GM23338 (cell line): ENCODE measurements around the gene APOL4. TPM values are rescaled to one million over a fixed set of nuclear protein-coding genes. Genes with fewer than 3 reads are reported as not detected.
A peak's percentile ranks its signal among the peaks of the same experiment; 100 is the strongest.
"Not testable (repeated sequence)": the region's sequence is repeated elsewhere in the genome, so short reads cannot be mapped to it uniquely, and the experiment has no call there.

Source experiments
- ATAC-seq: fragments of 200-7000 bp; cut with Tn5 transposase; 3 replicates; pipeline ENCODE4 v1.9.1; 2020
- DNase-seq: peaks from one replicate; pipeline ENCODE4 v3.0.0-alpha.2; 2015; ENCODE audit warnings: low spot score
- H2AFZ ChIP-seq: fragments of 200-600 bp; sonication (generic); 2 replicates; pipeline ENCODE4 v1.8.0; 2016; ENCODE audit warnings: antibody characterized with exemption, mild to moderate bottlenecking, moderate library complexity
- H3F3A ChIP-seq: fragments of 200-600 bp; sonication (generic); replicated peaks from 2 replicates; pipeline ENCODE4 v1.8.0; 2017; ENCODE audit warnings: antibody characterized with exemption, mixed run types, low read depth
- H3K27ac ChIP-seq: fragments of 200-600 bp; sonication (generic); 2 replicates; pipeline ENCODE4 v1.6.1; 2016; ENCODE audit warnings: low read depth
- H3K27me3 ChIP-seq: fragments of 200-600 bp; sonication (generic); 2 replicates; pipeline ENCODE4 v1.8.0; 2016; ENCODE audit warnings: mild to moderate bottlenecking, mixed run types, moderate library complexity; ENCODE audit not compliant: insufficient read depth
- H3K36me3 ChIP-seq: fragments of 200-600 bp; sonication (generic); 2 replicates; pipeline ENCODE4 v1.8.0; 2016; ENCODE audit warnings: mild to moderate bottlenecking; ENCODE audit not compliant: insufficient read depth
- H3K4me1 ChIP-seq: fragments of 200-600 bp; sonication (generic); 2 replicates; pipeline ENCODE4 v1.8.0; 2016; ENCODE audit warnings: mild to moderate bottlenecking, moderate library complexity; ENCODE audit not compliant: insufficient read depth
- H3K4me2 ChIP-seq: fragments of 200-600 bp; sonication (generic); 2 replicates; pipeline ENCODE4 v1.7.1; 2017; ENCODE audit warnings: mixed run types
- H3K4me3 ChIP-seq: fragments of 200-600 bp; sonication (generic); 2 replicates; pipeline ENCODE4 v1.6.1; 2016; ENCODE audit warnings: mixed run types
- H3K79me2 ChIP-seq: fragments of 200-600 bp; sonication (generic); replicated peaks from 2 replicates; pipeline ENCODE4 v1.8.0; 2017; ENCODE audit warnings: mild to moderate bottlenecking; ENCODE audit not compliant: insufficient read depth
- H3K9me2 ChIP-seq: fragments of 200-600 bp; sonication (generic); 2 replicates; pipeline ENCODE4 v1.8.0; 2017; ENCODE audit not compliant: insufficient read depth
- H4K20me1 ChIP-seq: fragments of 200-600 bp; sonication (generic); replicated peaks from 2 replicates; pipeline ENCODE4 v1.8.0; 2017; ENCODE audit warnings: mild to moderate bottlenecking; ENCODE audit not compliant: insufficient read depth
- H3K27ac Mint-ChIP-seq: 2 replicates; pipeline ENCODE4 v1.8.0; 2020; ENCODE audit warnings: inconsistent platforms, mild to moderate bottlenecking, moderate library complexity, mixed read lengths
- H3K27me3 Mint-ChIP-seq: 3 replicates; pipeline ENCODE4 v1.8.0; 2022; ENCODE audit warnings: low read depth, mild to moderate bottlenecking, moderate library complexity, mixed read lengths, inconsistent platforms; ENCODE audit not compliant: insufficient read depth, poor library complexity
- H3K36me3 Mint-ChIP-seq: 3 replicates; pipeline ENCODE4 v1.8.0; 2021; ENCODE audit warnings: low read depth, mild to moderate bottlenecking, inconsistent platforms, moderate library complexity, mixed read lengths
- H3K4me1 Mint-ChIP-seq: 3 replicates; pipeline ENCODE4 v1.8.0; 2020; ENCODE audit warnings: mild to moderate bottlenecking, inconsistent platforms, mixed read lengths
- H3K4me3 Mint-ChIP-seq: 3 replicates; pipeline ENCODE4 v1.8.0; 2021; ENCODE audit warnings: moderate library complexity, mild to moderate bottlenecking, inconsistent platforms, mixed read lengths
- H3K9me3 Mint-ChIP-seq: 3 replicates; pipeline ENCODE4 v1.8.0; 2020; ENCODE audit warnings: moderate library complexity, mild to moderate bottlenecking, inconsistent platforms, mixed read lengths
- POLR2AphosphoS5 ChIP-seq: IDR thresholded peaks from 2 replicates; pipeline ENCODE4 v1.6.1; 2016; ENCODE audit warnings: antibody characterized with exemption, low read depth
- polyA plus RNA-seq: library from polyadenylated mRNA; unstranded; fragments of >200 nt; fragmentation: Nextera tagmentation; extraction: Ambion mirVana; gene quantifications from 2 replicates; pipeline ENCODE4 v1.2.1, GENCODE V29; 2016
- total RNA-seq: library from RNA; depleted of rRNA; stranded (reverse); fragments of >200 nt; shearing (Covaris generic); gene quantifications from 2 replicates; pipeline ENCODE4 v1.2.3, GENCODE V29; 2014
- TF ChIP-seq, protein P1 (sequence below), 2 experiments: fragments of 200-600 bp in 1 of 2; sonication (generic) in 1 of 2; conservative IDR thresholded peaks; 2 replicates each; pipeline versions ENCODE4 v1.5.1 to v1.6.1; 2016 to 2017; ENCODE audit warnings: antibody characterized with exemption in 2 of 2, low read depth in 2 of 2, mild to moderate bottlenecking in 2 of 2, moderate library complexity in 1 of 2

The APOL4 gene
- total and polyA plus RNA-seq, 2 experiments from 2014 or later, result not detected

DNA sequence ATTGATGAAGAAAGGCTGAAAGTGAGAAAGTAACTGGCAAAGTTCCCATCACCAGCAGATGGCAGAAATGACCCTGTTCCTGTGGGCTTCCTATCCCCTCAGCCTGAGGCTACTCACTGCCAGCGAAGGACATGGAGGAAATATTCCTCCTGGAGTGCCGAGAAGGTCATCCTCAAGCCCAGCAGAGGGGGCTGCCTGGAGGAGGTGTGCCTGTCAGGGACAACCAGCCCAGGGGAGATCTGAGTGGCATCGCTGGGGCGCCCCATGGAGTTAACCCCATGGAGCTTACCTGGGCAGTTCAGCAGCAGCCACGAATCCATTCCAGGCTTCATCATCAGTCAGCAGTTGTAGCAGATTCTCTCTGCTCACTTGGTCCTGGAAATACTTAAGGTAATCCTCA is 29.4 kb upstream of the APOL4 start:
- H3K27me3 ChIP-seq, H3K4me2 ChIP-seq, H3K9me2 ChIP-seq, H2AFZ ChIP-seq, H3K27ac ChIP-seq, H4K20me1 ChIP-seq, H3K27me3 Mint-ChIP-seq, H3K4me3 ChIP-seq, H3K4me3 Mint-ChIP-seq, H3K4me1 ChIP-seq, H3K36me3 ChIP-seq, H3F3A ChIP-seq, H3K9me3 Mint-ChIP-seq, H3K79me2 ChIP-seq: not testable (repeated sequence)
- Mint-ChIP-seq H3K36me3 (peaks cover 34% of the 10 kb centered on the region), H3K4me1 (peaks cover 10% of the 10 kb centered on the region; the same call in 2 of the 3 replicates), H3K27ac (peak overlapping the region; percentile 43; the same call in 1 of the 2 replicates)
- TF ChIP-seq, protein P1, sequence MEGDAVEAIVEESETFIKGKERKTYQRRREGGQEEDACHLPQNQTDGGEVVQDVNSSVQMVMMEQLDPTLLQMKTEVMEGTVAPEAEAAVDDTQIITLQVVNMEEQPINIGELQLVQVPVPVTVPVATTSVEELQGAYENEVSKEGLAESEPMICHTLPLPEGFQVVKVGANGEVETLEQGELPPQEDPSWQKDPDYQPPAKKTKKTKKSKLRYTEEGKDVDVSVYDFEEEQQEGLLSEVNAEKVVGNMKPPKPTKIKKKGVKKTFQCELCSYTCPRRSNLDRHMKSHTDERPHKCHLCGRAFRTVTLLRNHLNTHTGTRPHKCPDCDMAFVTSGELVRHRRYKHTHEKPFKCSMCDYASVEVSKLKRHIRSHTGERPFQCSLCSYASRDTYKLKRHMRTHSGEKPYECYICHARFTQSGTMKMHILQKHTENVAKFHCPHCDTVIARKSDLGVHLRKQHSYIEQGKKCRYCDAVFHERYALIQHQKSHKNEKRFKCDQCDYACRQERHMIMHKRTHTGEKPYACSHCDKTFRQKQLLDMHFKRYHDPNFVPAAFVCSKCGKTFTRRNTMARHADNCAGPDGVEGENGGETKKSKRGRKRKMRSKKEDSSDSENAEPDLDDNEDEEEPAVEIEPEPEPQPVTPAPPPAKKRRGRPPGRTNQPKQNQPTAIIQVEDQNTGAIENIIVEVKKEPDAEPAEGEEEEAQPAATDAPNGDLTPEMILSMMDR (conservative IDR thresholded peaks at IDR 0.05; ENCODE audit: low read depth in 2 of 2), result peak; percentile 53 to 58
- DNase-seq (peak; percentile 56), ATAC-seq (peak; percentile 95)

DNA sequence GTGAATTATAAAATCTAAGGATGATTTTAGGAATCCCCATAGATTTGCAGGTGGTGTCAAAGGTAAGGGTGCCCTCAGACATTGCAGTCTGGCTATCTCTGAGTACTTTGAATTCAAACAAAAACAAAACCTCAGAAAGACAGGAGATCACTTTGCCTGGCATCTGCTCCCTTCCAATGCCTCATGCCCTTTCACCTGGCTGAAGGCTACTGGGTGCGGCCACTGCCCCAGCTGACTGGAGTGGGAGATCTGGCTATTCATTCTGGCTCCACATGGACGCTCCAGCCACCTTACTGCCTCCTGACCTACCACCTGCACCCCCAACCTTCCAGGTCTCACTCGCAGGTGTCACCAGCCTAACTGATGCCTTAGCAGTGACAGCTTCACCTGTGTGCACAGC is 28.0 kb upstream of the APOL4 start:
- H3K27me3 ChIP-seq, H3K9me2 ChIP-seq, H3K36me3 ChIP-seq, H3K27me3 Mint-ChIP-seq, H3K4me3 ChIP-seq, H3F3A ChIP-seq, ATAC-seq, H3K27ac Mint-ChIP-seq, H3K9me3 Mint-ChIP-seq, H3K27ac ChIP-seq, H3K4me2 ChIP-seq, H4K20me1 ChIP-seq, H3K4me3 Mint-ChIP-seq, DNase-seq, H2AFZ ChIP-seq, H3K79me2 ChIP-seq, H3K4me1 ChIP-seq: not testable (repeated sequence)
- peaks cover 30% of the 10 kb centered on the region for H3K36me3 Mint-ChIP-seq
- H3K4me1 Mint-ChIP-seq, result peaks cover 10% of the 10 kb centered on the region; the same call in 1 of the 3 replicates

DNA sequence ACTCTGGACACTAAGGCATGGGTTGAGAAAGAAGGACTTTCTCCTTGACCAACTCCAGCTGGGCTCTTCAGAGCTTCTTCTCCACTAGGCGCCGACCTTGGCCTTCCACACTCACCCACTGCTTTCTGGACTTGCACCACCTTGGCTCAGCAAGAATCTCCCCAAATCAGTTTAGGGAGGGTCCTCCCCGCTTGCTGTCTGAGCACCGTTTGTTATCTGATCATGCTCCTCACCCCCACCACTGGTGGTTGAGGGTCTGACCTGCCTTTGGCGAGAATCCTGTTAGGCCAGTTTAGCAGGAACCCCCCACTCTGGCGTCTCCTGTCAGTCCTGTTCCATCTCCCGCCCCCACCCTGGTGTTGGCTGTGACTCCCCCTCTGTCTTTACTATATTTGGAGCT is 27.3 kb upstream of the APOL4 start:
- Mint-ChIP-seq H3K27ac (no peak overlapping the region; the same call in 1 of the 2 replicates), H3K9me3 (no peaks in the 10 kb centered on the region; the same call in 2 of the 3 replicates), H3K4me1 (peaks cover 10% of the 10 kb centered on the region; the same call in 1 of the 3 replicates), H3K4me3 (no peak overlapping the region), H3K27me3 (peaks cover 8% of the 10 kb centered on the region), H3K36me3 (peaks cover 30% of the 10 kb centered on the region)
- no peaks in the 10 kb centered on the region for H3K36me3 ChIP-seq
- DNase-seq (no peak), ATAC-seq (no peak)
- no peak overlapping the region for H3K27ac ChIP-seq
- no peak overlapping the region for H3K4me3 ChIP-seq
- H3K9me2 ChIP-seq, result no peaks in the 10 kb centered on the region
- no peak overlapping the region for H2AFZ ChIP-seq
- no peaks in the 10 kb centered on the region for H3F3A ChIP-seq
- no peaks in the 10 kb centered on the region for H4K20me1 ChIP-seq
- H3K79me2 ChIP-seq, result no peaks in the 10 kb centered on the region
- H3K4me2 ChIP-seq, result no peak overlapping the region
- H3K27me3 ChIP-seq, result no peaks in the 10 kb centered on the region
- no peak for TF ChIP-seq POLR2AphosphoS5
- TF ChIP-seq, protein P1 (conservative IDR thresholded peaks at IDR 0.05; ENCODE audit: low read depth in 2 of 2), result no peak
- no peaks in the 10 kb centered on the region for H3K4me1 ChIP-seq

DNA sequence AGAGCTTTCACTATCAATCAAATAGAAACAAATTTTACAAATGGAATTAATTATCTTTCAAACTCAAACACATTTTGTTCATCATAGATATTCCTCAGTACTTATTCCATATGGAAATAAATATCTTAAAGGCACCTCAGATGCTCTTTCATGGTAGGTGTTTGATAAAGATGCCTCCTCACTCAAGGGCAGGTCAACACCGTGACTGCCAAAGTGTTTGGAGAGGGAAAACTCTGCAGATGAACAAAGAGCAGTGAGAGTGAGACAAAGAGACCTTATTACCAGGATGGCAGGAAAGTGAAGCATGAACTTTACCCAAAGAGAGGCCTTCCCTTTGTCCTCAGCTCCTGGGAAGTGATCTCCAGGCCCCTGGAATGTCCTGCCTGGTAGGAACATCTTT is 26.8 kb upstream of the APOL4 start:
- H3K4me1 ChIP-seq, H3K27ac ChIP-seq, H3K4me3 ChIP-seq, H3K9me2 ChIP-seq, H3K27me3 Mint-ChIP-seq, H3K27me3 ChIP-seq, H3K27ac Mint-ChIP-seq, H3F3A ChIP-seq, ATAC-seq, DNase-seq, H3K9me3 Mint-ChIP-seq, H3K4me3 Mint-ChIP-seq, H2AFZ ChIP-seq, H3K36me3 ChIP-seq, H4K20me1 ChIP-seq, H3K4me2 ChIP-seq, H3K79me2 ChIP-seq: not testable (repeated sequence)
- H3K36me3 Mint-ChIP-seq, result peaks cover 30% of the 10 kb centered on the region
- H3K4me1 Mint-ChIP-seq, result peaks cover 10% of the 10 kb centered on the region; the same call in 1 of the 3 replicates
